GM13976 (cell line): ENCODE results near the gene REXO5.

ENCODE experiments used
- DNase-seq: peaks from one replicate; pipeline ENCODE4 v3.0.0; 2012; ENCODE audit warnings: low spot score
- CTCF ChIP-seq: IDR thresholded peaks from 2 replicates; pipeline ENCODE4 v1.5.1; 2012; ENCODE audit warnings: borderline replicate concordance, mild to moderate bottlenecking; ENCODE audit not compliant: insufficient read depth; ENCODE audit errors: extremely low read depth, missing control alignments, control extremely low read depth
- in situ Hi-C: fragments of 300-500 bp; cut with MboI; formaldehyde crosslinking; loops from one replicate; pipeline ENCODE4 v1.12.0; 2022; ENCODE audit warnings: low sequenced_read_pairs, mixed read lengths, inconsistent platforms; ENCODE audit not compliant: unreplicated experiment

REXO5 gene

GRCh38 chr16:20897253-20897897 lies 91.0 kb downstream of the REXO5 start:
- DNase-seq, result no peak
- in situ Hi-C loops, result no loop called here

GRCh38 chr16:20897922-20898321 lies 91.6 kb downstream of the REXO5 start:
- no peak for TF ChIP-seq CTCF
- DNase-seq, result no peak
- in situ Hi-C loops, result no loop called here

More at GRCh38 chr16:20897253-20897897, 91.0 kb downstream of the REXO5 start:
- no peak for TF ChIP-seq CTCF

DNA sequence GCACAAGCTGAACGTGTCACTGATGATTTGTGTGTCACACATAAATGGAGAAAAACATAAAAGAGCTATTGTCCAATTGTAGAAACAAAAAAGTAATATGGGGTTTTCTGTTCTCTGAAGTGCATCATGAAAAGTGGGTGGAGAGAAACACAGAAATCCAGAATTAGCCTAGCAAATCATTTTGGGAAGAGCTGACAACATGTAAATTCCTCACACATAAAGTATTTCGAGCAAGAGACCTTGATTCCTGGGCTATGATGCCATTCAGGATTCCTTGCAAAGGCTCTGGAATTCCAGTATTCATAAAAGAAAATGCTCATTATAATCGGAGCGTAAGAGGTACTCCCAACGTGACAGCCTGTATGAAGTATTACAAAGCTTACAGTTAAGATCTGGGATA lies 92.7 kb downstream of the REXO5 start:
- no peak for DNase-seq
- in situ Hi-C loops, result no loop called here
- no peak for TF ChIP-seq CTCF
